Measurements from ENCODE around the gene NPEPL1. TPM values are rescaled to one million over a fixed set of nuclear protein-coding genes. Genes with fewer than 3 reads are reported as not detected.
A peak's percentile ranks its signal among the peaks of the same experiment; 100 is the strongest.

Gene NPEPL1
- total RNA-seq, 1 experiment from 2014 or later: 41.9 TPM

GRCh38 chr20:58695084-58695722 is 2.6 kb downstream of the NPEPL1 start:
- Histone ChIP-seq H3K36me3 (ENCODE audit: control insufficient read depth, insufficient read depth, low read length) (peaks cover 1% of the 10 kb centered on the region; the same call in 1 of the 2 replicates), H3K9me3 (no peaks in the 10 kb centered on the region), H3K27me3 (replicated peaks; ENCODE audit: control insufficient read depth, insufficient read depth, low read length) (no peaks in the 10 kb centered on the region), H3K4me1 (peaks cover 18% of the 10 kb centered on the region), H3K4me3 (ENCODE audit: low read depth, low read length) (no peak overlapping the region)
- TSS peak; percentile 48 for BruUV-seq (replicated peaks)
- Mint-ChIP-seq H3K27ac (ENCODE audit: unreplicated experiment) (no peak overlapping the region), H3K4me1 (ENCODE audit: low read depth, unreplicated experiment) (no peaks in the 10 kb centered on the region), H3K36me3 (ENCODE audit: insufficient read depth, unreplicated experiment) (no peaks in the 10 kb centered on the region), H3K4me3 (ENCODE audit: unreplicated experiment) (no peak overlapping the region), H3K27me3 (ENCODE audit: insufficient read depth, unreplicated experiment) (no peaks in the 10 kb centered on the region), H3K9me3 (ENCODE audit: unreplicated experiment) (no peaks in the 10 kb centered on the region)
- TF ChIP-seq CTCF (IDR thresholded peaks at IDR 0.05; ENCODE audit: insufficient read depth in 1 of 2, low read depth in 1 of 2, low read length in 1 of 2, severe bottlenecking in 1 of 2, unreplicated experiment in 1 of 2): no peak
- DNase-seq: peak in 1 of 2 experiments; percentile 50
- ChIA-PET CTCF (no interaction called here), POLR2A (no interaction called here)
- intact Hi-C loops (cut with micrococcal nuclease; ENCODE audit: unreplicated experiment): no loop called here

GRCh38 chr20:58695895-58696375 is 3.3 kb downstream of the NPEPL1 start:
- Histone ChIP-seq H3K36me3 (ENCODE audit: control insufficient read depth, insufficient read depth, low read length) (peaks cover 1% of the 10 kb centered on the region; the same call in 1 of the 2 replicates), H3K4me3 (ENCODE audit: low read depth, low read length) (no peak overlapping the region), H3K27me3 (replicated peaks; ENCODE audit: control insufficient read depth, insufficient read depth, low read length) (no peaks in the 10 kb centered on the region), H3K4me1 (peaks cover 18% of the 10 kb centered on the region), H3K9me3 (no peaks in the 10 kb centered on the region)
- ChIA-PET CTCF (no interaction called here), POLR2A (no interaction called here)
- H3K4me3 Mint-ChIP-seq (ENCODE audit: unreplicated experiment): no peak overlapping the region
- peak in 1 of 2 experiments; percentile 47 for DNase-seq
- no peaks in the 10 kb centered on the region for H3K9me3 Mint-ChIP-seq (ENCODE audit: unreplicated experiment)
- no peaks in the 10 kb centered on the region for H3K27me3 Mint-ChIP-seq (ENCODE audit: insufficient read depth, unreplicated experiment)
- no peaks in the 10 kb centered on the region for H3K36me3 Mint-ChIP-seq (ENCODE audit: insufficient read depth, unreplicated experiment)
- no peaks in the 10 kb centered on the region for H3K4me1 Mint-ChIP-seq (ENCODE audit: low read depth, unreplicated experiment)
- no TSS peak for BruUV-seq (replicated peaks)
- TF ChIP-seq CTCF (IDR thresholded peaks at IDR 0.05; ENCODE audit: insufficient read depth in 1 of 2, low read depth in 1 of 2, low read length in 1 of 2, severe bottlenecking in 1 of 2, unreplicated experiment in 1 of 2): no peak
- no peak overlapping the region for H3K27ac Mint-ChIP-seq (ENCODE audit: unreplicated experiment)
- intact Hi-C loops (cut with micrococcal nuclease; ENCODE audit: unreplicated experiment): no loop called here

GRCh38 chr20:58696411-58696961 is 3.9 kb downstream of the NPEPL1 start:
- intact Hi-C loops (cut with micrococcal nuclease; ENCODE audit: unreplicated experiment): no loop called here
- H3K36me3 Mint-ChIP-seq (ENCODE audit: insufficient read depth, unreplicated experiment): no peaks in the 10 kb centered on the region
- CTCF ChIA-PET: no interaction called here

More at GRCh38 chr20:58696411-58696961, 3.9 kb downstream of the NPEPL1 start:
- Mint-ChIP-seq H3K4me1 (ENCODE audit: low read depth, unreplicated experiment) (no peaks in the 10 kb centered on the region), H3K4me3 (ENCODE audit: unreplicated experiment) (no peak overlapping the region), H3K9me3 (ENCODE audit: unreplicated experiment) (no peaks in the 10 kb centered on the region), H3K27ac (ENCODE audit: unreplicated experiment) (no peak overlapping the region), H3K27me3 (ENCODE audit: insufficient read depth, unreplicated experiment) (no peaks in the 10 kb centered on the region)
- no peak overlapping the region for H3K4me3 ChIP-seq (ENCODE audit: low read depth, low read length)
- BruUV-seq (replicated peaks): no TSS peak
- no peak for TF ChIP-seq CTCF (IDR thresholded peaks at IDR 0.05; ENCODE audit: insufficient read depth in 1 of 2, low read depth in 1 of 2, low read length in 1 of 2, severe bottlenecking in 1 of 2, unreplicated experiment in 1 of 2)
- H3K4me1 ChIP-seq: peaks cover 18% of the 10 kb centered on the region
- peaks cover 1% of the 10 kb centered on the region; the same call in 1 of the 2 replicates for H3K36me3 ChIP-seq (ENCODE audit: control insufficient read depth, insufficient read depth, low read length)
- no peaks in the 10 kb centered on the region for H3K27me3 ChIP-seq (replicated peaks; ENCODE audit: control insufficient read depth, insufficient read depth, low read length)
- POLR2A ChIA-PET: no interaction called here
- DNase-seq: no peak
- H3K9me3 ChIP-seq: no peaks in the 10 kb centered on the region

All from Caco-2 (cell line).